Activated CD4-positive, alpha-beta T cell treated with anti-CD3 and anti-CD28 coated beads for 1 hour (primary cell): ENCODE measurements around the gene HSPA12B.

ENCODE experiments used
- DNase-seq: peaks from one replicate; pipeline ENCODE4 v3.0.0-alpha.2; 2020

HSPA12B gene

GRCh38 chr20:3767427-3768341 is 35.2 kb downstream of the HSPA12B start, which contains the start of gene ADISSP:
Gene ADISSP, minus strand, starts transcription at chr20:3767753. Its CDS starts 7,653 bp downstream, at chr20:3760100.
- peak; percentile 95 for DNase-seq

GRCh38 chr20:3768342-3769130 is 36.1 kb downstream of the HSPA12B start:
- peak; percentile 71 for DNase-seq

GRCh38 chr20:3771552-3772058 is 39.1 kb downstream of the HSPA12B start:
- no peak for DNase-seq

GRCh38 chr20:3775457-3776108 is 43.1 kb downstream of the HSPA12B start:
- no peak for DNase-seq

DNA sequence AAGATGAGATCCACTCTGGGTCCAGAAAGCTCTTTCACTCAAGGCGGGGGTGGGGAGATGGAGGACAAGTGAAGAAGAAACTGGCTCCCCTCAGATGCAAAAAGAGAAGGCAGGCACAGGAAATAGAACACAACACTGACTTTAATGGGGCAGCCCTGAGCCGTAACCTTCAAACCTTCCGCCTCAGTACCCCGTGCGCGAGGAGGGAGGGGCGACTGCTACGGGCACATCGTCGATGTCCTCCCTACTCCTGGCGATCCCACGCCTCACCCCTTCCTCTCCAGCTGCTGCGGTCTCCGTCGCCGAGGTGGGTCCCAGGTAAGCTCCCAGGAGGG is 44.9 kb downstream of the HSPA12B start:
- no peak for DNase-seq

GRCh38 chr20:3777716-3778629 is 45.5 kb downstream of the HSPA12B start:
- DNase-seq = no peak

GRCh38 chr20:3778976-3779375 is 46.5 kb downstream of the HSPA12B start:
- no peak for DNase-seq

GRCh38 chr20:3781153-3781910 is 48.8 kb downstream of the HSPA12B start, which contains the start of gene SPEF1:
Gene SPEF1, minus strand, starts transcription at chr20:3781448. Its CDS starts 161 bp downstream, at chr20:3781287.
- DNase-seq = no peak

GRCh38 chr20:3782597-3782996 is 50.1 kb downstream of the HSPA12B start:
- DNase-seq = no peak

DNA sequence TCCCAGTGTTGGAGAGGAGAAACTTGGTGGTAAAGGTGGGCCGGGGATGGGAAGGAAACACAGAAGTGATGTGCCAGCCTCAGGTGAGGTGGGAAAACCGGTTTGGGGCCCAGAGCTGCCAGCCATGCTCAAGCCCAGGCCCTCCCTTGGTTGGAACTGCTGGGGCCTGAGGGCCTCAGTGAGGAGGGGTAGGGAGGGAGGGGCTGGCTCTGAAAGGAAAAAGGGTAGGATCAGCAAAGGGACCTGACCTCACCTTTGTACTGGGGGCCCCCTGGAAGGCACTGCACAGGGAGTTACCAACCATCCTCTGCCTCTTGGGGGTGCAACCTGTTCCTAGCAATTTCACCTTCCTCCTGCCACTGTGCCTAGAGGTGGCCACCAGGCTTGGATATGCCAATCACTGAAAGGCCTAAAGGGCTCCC is 50.6 kb downstream of the HSPA12B start:
- no peak for DNase-seq

DNA sequence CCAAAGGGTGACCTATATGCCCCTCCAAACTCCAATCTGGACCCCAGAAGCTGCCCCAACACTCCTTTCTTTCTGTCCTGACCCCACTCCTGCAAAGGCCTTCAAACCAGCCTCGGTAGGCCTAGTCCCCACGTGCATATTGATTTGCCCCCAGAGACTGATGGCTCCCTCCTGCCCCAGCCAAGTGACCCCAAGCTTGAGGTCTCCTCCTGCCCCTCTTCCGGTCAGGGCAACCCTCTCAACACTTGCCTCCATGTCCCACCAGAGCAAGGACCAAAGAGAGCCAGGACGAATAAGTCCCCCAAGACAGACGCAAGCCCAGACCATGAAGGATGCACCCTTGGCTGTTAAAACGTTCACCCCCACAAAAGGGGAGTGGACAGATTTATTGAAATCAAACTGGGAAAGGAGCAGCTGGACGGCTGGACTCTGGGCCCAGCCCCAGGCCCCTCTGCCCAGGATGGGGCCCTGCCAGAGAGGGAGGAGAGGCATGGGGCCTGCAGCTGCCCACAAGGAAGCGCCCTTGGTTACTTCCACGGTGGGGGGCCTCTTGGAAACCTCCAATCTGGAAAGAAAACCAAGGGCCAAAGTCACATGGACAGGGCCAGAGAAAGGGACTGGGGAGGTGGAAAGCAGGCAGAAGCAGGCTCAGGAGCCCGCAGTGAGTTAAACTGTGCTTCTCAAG is 51.2 kb downstream of the HSPA12B start:
- no peak for DNase-seq

DNA sequence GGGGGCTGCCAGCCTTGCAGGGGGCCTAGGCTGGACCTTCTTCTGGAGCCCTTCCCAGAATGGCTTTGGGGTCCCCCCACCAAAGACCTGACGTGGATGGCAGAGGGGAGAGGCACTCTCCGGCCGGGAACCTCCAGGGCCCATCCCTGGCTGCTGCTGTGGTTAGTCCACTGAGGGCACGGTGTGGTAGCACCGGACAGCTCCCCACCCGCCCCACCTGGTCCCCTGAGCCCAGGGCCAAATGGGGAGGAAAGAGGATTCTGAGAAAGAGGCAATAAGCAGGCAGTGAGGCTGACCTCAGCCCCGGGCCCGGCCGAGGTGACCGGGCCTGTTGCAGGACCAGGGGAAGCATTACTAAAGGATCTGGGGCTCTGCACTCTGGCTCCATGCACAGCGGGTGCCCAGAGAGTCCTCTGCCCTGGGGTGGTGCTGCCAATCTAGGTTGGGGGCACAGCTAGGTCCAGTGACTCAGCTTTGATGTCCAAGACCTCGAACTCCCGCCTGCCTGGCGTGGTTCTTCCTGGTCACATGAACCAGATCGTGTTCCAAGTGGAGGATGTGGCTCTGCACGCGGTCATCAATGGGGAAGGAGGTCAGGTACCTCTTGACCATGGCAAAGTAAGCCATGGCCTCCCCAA is 51.9 kb downstream of the HSPA12B start:
- no peak for DNase-seq

- DNase-seq = no peak
Measured at GRCh38 chr20:3784863-3785239, 52.4 kb downstream of the HSPA12B start.

DNA sequence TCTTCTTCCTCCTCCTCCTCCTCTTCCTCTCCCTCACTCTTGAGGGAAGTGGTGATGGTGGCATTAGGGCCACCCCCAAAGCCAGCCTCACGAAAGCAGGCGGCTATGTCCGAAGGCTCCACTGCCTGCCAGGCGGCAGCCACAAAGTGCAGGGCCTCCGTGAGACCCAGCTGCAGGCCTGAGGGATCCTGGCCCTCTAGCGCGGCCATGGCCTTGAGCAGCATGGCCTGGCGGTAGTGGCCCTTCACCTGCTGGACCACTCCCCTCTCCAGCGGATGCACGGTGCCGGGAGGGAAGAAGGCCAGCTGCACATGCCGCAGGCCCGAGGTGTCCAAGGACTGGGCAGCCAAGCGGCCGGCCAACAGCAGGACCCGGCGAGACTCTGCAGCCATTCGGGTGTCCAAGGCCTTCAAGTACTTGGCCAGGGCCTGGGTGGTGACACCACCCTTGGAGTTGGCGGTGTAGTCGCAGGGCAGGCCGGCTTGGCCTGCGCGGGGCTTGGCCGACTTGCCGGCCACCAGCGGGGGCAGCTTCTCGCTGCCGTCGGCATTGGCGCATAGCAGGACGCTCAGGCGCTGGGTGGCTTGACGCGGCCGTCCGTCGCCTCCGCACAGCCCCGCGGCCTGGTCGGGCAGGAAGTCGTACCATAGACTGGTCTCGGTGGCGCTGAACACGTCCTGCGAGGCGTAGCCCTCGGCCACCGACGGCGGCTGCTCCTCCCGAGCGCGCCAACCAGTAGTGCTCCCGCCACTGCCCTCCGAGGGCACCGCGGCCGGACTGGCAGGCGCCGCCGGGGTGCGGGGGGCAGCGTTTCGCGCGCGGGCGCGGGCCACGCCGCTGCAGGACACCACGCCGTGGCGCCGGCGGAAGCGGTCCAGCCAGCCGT is 53.0 kb downstream of the HSPA12B start:
- DNase-seq = no peak

- DNase-seq = no peak
Measured at GRCh38 chr20:3786126-3786484, 53.6 kb downstream of the HSPA12B start.

DNA sequence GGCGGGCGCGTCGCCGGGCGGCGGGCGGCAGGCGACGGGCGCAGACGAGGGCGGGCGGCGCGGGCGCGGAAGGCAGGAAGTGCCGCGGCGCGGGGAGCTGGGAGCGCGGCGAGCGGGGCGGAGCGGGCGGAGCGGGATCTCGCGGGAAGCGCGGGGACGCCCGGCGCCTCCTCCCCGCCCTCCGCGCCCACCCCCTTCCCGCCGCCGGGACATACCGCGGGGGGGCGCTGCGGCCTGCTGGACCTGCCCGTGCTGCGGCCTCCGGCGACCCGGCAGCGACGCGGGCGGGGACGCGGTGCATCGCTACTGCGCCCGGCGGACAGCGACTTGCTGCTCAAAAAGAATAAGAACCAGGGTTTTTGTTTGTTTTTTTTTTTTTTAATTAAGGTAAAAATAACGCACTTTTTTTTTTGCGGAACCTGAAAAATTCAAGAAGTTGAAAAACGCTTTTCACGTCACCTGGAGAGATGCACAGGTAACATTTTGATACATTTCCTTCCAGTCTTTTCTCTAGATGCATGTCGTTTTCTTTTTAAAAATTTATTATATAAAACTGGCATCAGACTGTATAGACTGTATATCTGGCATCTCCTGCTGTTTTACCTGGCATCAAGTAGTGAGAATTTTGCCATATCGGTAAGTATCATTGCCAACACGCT is 54.3 kb downstream of the HSPA12B start, which contains the start of gene CENPB:
Gene CENPB, minus strand, starts transcription at position 76 of the 659 bp plus-strand sequence. CDS start 257 bp downstream, outside the sequence.
- DNase-seq = peak; percentile 83

DNA sequence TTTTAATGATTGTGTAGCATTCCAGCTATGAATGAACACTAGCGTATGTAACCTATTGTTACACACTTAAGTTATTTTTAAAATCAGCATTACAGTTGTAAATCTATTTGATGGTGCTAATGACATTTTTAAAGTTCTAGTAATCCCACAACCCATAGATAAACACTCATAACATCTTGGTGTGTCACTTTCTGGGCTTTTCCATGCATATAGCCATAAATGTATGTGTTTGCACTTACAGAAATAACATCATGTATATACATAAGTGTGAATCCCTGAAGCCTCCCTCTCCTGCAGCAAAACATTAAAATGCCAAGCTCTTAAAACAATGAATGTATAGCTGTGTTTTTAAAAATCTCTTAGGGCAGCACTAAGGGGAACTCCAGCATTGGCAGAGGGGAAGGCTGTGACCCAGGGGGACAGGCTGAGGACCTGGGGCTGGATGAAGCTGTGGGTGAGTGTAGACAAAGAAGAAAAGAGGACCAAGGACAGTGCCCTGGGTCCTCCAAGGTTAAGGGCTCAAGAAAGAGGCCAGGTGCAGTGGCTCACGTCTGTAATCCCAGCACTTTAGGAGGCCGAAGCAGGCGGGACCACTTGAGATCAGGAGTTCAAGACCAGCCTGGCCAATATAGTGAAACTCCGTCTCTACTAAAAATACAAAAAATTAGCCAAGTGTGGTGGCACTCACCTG is 55.0 kb downstream of the HSPA12B start:
- no peak for DNase-seq

DNA sequence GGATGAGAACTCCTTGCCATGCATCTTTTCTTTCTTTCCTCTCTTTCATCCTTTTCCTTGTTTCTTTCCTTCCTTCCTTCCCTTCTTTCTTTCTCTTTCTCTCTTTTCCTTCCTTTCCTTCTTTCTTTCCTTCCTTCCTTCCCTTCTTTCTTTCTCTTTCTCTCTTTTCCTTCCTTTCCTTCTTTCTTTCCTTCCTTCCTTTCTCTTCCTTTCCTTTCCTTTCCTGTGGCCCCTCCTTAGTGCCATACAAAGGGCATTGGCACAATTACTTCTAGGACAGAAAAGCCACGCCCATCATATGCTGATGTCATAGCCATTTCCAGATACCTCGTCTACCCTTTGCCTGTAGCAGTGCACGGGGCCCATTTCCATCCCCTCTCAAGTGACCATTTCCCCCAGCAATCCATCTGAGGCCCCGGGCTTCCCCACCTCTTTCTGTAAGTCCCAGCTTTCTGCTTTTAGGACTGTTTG is 56.2 kb downstream of the HSPA12B start:
- DNase-seq = no peak
